HG03175 (cell line): ENCODE measurements around the gene SMIM5.

ENCODE experiments used
- ATAC-seq: cut with Tn5 transposase; IDR thresholded peaks from one replicate; pipeline ENCODE4 v1.9.1; 2021; ENCODE audit warnings: mild to moderate bottlenecking, moderate library complexity; ENCODE audit not compliant: unreplicated experiment

SMIM5 gene

GRCh38 chr17:75665981-75666380, 32.7 kb downstream of the SMIM5 start:
- ATAC-seq, result no peak

- peak; percentile 88 for ATAC-seq
Observed at GRCh38 chr17:75666959-75667790, 33.9 kb downstream of the SMIM5 start, which contains the start of the genes RECQL5 and SAP30BP. RECQL5 (minus strand) TSS chr17:75667154; CDS start chr17:75666557, 597 bp downstream. SAP30BP (plus strand) TSS chr17:75667338; CDS start chr17:75667373, 35 bp downstream.

GRCh38 chr17:75667825-75668224, 34.6 kb downstream of the SMIM5 start:
- no peak for ATAC-seq

- no peak for ATAC-seq
Observed at GRCh38 chr17:75668489-75668888, 35.3 kb downstream of the SMIM5 start.

GRCh38 chr17:75670868-75671267, 37.6 kb downstream of the SMIM5 start:
- no peak for ATAC-seq

GRCh38 chr17:75672011-75672410, 38.8 kb downstream of the SMIM5 start:
- no peak for ATAC-seq

GRCh38 chr17:75673487-75673886, 40.3 kb downstream of the SMIM5 start:
- ATAC-seq, result no peak

GRCh38 chr17:75676461-75676860, 43.2 kb downstream of the SMIM5 start:
- no peak for ATAC-seq

GRCh38 chr17:75679706-75680211, 46.5 kb downstream of the SMIM5 start:
- ATAC-seq, result no peak

- ATAC-seq, result no peak
Observed at GRCh38 chr17:75680431-75680830, 47.2 kb downstream of the SMIM5 start.

- no peak for ATAC-seq
Observed at GRCh38 chr17:75681289-75681688, 48.1 kb downstream of the SMIM5 start.

- no peak for ATAC-seq
Observed at GRCh38 chr17:75683583-75683982, 50.3 kb downstream of the SMIM5 start.

- no peak for ATAC-seq
Observed at GRCh38 chr17:75684249-75684648, 51.0 kb downstream of the SMIM5 start.

- no peak for ATAC-seq
Observed at GRCh38 chr17:75684924-75685323, 51.7 kb downstream of the SMIM5 start.

- ATAC-seq, result no peak
Observed at GRCh38 chr17:75685499-75685898, 52.3 kb downstream of the SMIM5 start.

- ATAC-seq, result no peak
Observed at GRCh38 chr17:75688209-75688825, 55.1 kb downstream of the SMIM5 start.

GRCh38 chr17:75689441-75689873, 56.2 kb downstream of the SMIM5 start:
- ATAC-seq, result no peak
